Psoas muscle (tissue), 8 donors: Measurements from ENCODE around the gene KCND3. TPM values are rescaled to one million over a fixed set of nuclear protein-coding genes. Genes with fewer than 3 reads are reported as not detected.
A peak's percentile ranks its signal among the peaks of the same experiment; 100 is the strongest.

Source experiments
- ATAC-seq, 4 donors: fragments of 200-7000 bp; cut with Tn5 transposase; one replicate each; pipeline ENCODE4 v1.9.1; 2020; ENCODE audit warnings: moderate library complexity in 3 of 4, mild to moderate bottlenecking in 2 of 4
- DNase-seq, 2 donors: peaks; one replicate each; pipeline ENCODE4 v3.0.0-alpha.2; 2020
- H3K27ac ChIP-seq: fragments of 200-600 bp; one replicate; pipeline ENCODE4 v1.8.0; 2022
- H3K27me3 ChIP-seq, 3 donors: fragments of 200-600 bp in 1 of 3; one replicate each; pipeline versions ENCODE4 v1.6.1 to v1.8.0; 2013 to 2022; ENCODE audit warnings: low read length in 2 of 3, mild to moderate bottlenecking in 2 of 3, moderate library complexity in 1 of 3; ENCODE audit not compliant: insufficient read depth in 3 of 3
- H3K36me3 ChIP-seq, 2 donors: fragments of 200-600 bp in 1 of 2; one replicate each; pipeline versions ENCODE4 v1.6.1 to v1.8.0; 2013 to 2022; ENCODE audit warnings: low read depth in 1 of 2, mild to moderate bottlenecking in 1 of 2, moderate library complexity in 1 of 2; ENCODE audit not compliant: insufficient read depth in 1 of 2
- H3K4me1 ChIP-seq: fragments of 200-600 bp; one replicate; pipeline ENCODE4 v1.8.0; 2022
- H3K4me3 ChIP-seq: fragments of 200-600 bp; one replicate; pipeline ENCODE4 v1.8.0; 2022; ENCODE audit warnings: mild to moderate bottlenecking
- H3K9me3 ChIP-seq: fragments of 200-600 bp; one replicate; pipeline ENCODE4 v1.8.0; 2022
- CTCF ChIP-seq: fragments of 200-600 bp; IDR thresholded peaks from one replicate; pipeline ENCODE4 v1.8.0; 2022; ENCODE audit warnings: antibody characterized with exemption
- WGBS, 3 donors: extraction: QIAGEN DNeasy Blood & Tissue Kit; methylation state at CpG; one replicate each; pipeline versions ENCODE4 v1.1.6 to v1.1.7; 2013; 5-methylcytosine and 5-hydroxymethylcytosine counted together
- intact Hi-C, 2 donors: fragments of 100-400 bp; cut with DNase I; formaldehyde crosslinking; loops; one replicate each; pipeline versions ENCODE4 v1.11.0 to v1.14.2; 2022
- polyA plus RNA-seq, 3 donors: library from polyadenylated mRNA; stranded (reverse); fragments of 200-250 nt; gene quantifications; one replicate each; pipeline ENCODE4 v1.2.3, GENCODE V29; 2013
- total RNA-seq, 4 donors: library from RNA; stranded (reverse); fragmentation: NEBNext Ultra II Directional in 2 of 4; extraction: Animal tissue kit (Norgen Biotek cat#: 25700) in 2 of 4; gene quantifications; one replicate each; pipeline versions ENCODE4 v1.2.1 to v1.2.4, GENCODE V29; 2021 to 2023
- donor health status: healthy with polysubstance abuse.
- donor health status: DM: no; HTN: no; CAD: no; lungs with moderate emphysema.
- donor health status: Bipolar disorder and iron deficiency.
- donor health status: healthy.
- donor health status: DM: yes; HTN: yes; CAD: no.
- donor health status: DM: no; HTN: no; CAD: no.
- donor health status: DM: no; HTN: no; CAD: no.
- donor health status: DM: yes; HTN: yes; CAD: no.

Gene KCND3
- total and polyA plus RNA-seq, 7 donors: 0.53 to 4.1 (median 1.3) TPM

DNA sequence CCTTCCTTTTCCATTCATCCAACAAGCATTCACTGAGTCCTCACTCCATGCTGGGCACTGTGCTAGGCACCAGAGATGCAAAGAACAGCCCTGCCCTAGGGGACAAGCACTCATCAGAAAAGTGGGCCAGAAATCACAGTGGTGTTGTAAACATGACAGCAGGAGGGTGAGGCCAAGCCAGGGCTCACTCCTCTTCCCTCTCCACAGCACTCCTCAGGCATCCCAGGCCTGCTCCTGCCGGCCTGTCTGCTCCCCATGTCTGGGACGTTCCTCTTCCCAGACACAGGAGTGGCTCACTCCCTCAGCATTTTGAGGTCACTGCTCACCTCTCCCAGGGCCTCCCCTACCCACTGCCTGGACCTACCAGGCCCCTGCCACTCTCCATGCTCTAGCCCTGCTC, 61.8 kb downstream of the KCND3 start:
- ATAC-seq (no peak), DNase-seq (no peak)
- intact Hi-C loops: no loop called here
- Histone ChIP-seq H3K36me3 (no peaks in the 10 kb centered on the region), H3K27me3 (no peaks in the 10 kb centered on the region), H3K4me3 (no peak overlapping the region), H3K4me1 (peaks cover 5% of the 10 kb centered on the region), H3K9me3 (no peaks in the 10 kb centered on the region), H3K27ac (no peak overlapping the region)
- no peak for TF ChIP-seq CTCF
- WGBS, 3 donors: 58 to 82% (median 78%) methylated on average over 2 of the region's 2 CpGs

DNA sequence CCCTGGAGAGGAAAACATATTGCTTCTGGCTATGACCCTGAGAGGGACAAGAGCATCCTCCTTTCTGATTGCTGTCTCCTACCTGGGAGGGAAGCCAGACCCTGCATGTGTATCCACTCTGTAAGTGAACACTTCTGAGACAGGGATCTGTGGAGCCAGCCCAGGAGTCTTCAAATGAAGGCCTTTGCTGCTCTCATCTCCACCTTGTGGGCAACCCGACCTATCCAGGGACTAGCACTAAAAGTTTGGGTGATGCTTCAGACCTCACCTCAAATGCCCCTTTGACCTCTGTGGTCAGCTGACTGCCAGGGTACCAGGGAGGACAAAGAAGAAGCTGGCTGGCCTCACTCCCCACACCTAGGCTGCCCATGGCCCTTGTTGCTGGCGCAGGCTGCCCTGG, 64.7 kb downstream of the KCND3 start:
- DNase-seq: no peak
- TF ChIP-seq CTCF: no peak
- H3K27ac ChIP-seq: no peak overlapping the region
- H3K9me3 ChIP-seq: no peaks in the 10 kb centered on the region
- no peak overlapping the region for H3K4me3 ChIP-seq
- no peaks in the 10 kb centered on the region for H3K27me3 ChIP-seq
- ATAC-seq: no peak
- WGBS, 3 donors: 75 to 90% (median 82%) methylated on average over 2 of the region's 2 CpGs
- intact Hi-C loops: no loop called here
- H3K36me3 ChIP-seq: no peaks in the 10 kb centered on the region
- H3K4me1 ChIP-seq: peaks cover 18% of the 10 kb centered on the region

DNA sequence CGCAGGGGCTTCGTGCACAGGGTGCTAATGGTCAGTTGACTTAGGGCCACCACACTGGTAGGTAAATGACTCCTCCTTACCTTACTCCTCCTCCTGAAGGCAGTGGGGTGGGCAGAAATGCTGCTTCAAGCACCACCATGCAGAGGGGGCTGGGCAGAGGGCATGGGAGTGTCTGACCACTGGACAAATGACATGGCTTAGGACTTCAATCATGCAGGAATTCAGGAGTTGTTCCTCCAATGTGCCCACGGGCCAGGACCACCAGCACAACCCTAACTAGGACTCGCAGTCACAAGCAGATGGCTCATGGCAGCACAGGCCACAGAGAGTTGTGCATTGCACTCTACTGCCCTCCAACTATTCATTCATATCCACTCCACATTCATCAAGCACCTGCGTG, 65.7 kb downstream of the KCND3 start:
- intact Hi-C loops: no loop called here
- Histone ChIP-seq H3K4me1 (peaks cover 21% of the 10 kb centered on the region), H3K27me3 (no peaks in the 10 kb centered on the region), H3K36me3 (no peaks in the 10 kb centered on the region), H3K9me3 (no peaks in the 10 kb centered on the region), H3K4me3 (no peak overlapping the region), H3K27ac (no peak overlapping the region)
- TF ChIP-seq CTCF: no peak
- ATAC-seq: no peak
- no peak for DNase-seq
- 92 to 95% (median 92%) methylated on average over 5 of the region's 5 CpGs for WGBS, 3 donors

- ATAC-seq (no peak), DNase-seq (no peak)
- H3K27ac ChIP-seq: no peak overlapping the region
- 84 to 90% (median 89%) methylated on average over 6 of the region's 6 CpGs for WGBS, 3 donors
- H3K27me3 ChIP-seq: no peaks in the 10 kb centered on the region
- H3K36me3 ChIP-seq: no peaks in the 10 kb centered on the region
- H3K4me1 ChIP-seq: peaks cover 20% of the 10 kb centered on the region
- no peaks in the 10 kb centered on the region for H3K9me3 ChIP-seq
- no peak for TF ChIP-seq CTCF
- intact Hi-C loops: no loop called here
- H3K4me3 ChIP-seq: no peak overlapping the region
Measured at GRCh38 chr1:111921948-111922347, 67.5 kb downstream of the KCND3 start.

GRCh38 chr1:111920221-111921024, 69.0 kb downstream of the KCND3 start:
- DNase-seq: peak in 1 of 2 donors; percentile 53

More at GRCh38 chr1:111920221-111921024, 69.0 kb downstream of the KCND3 start:
- Histone ChIP-seq H3K27me3 (no peaks in the 10 kb centered on the region), H3K4me1 (peaks cover 16% of the 10 kb centered on the region), H3K9me3 (no peaks in the 10 kb centered on the region), H3K27ac (peak overlapping the region; percentile 76), H3K4me3 (peak overlapping the region; percentile 23), H3K36me3 (no peaks in the 10 kb centered on the region)
- intact Hi-C loops: no loop called here
- peak; percentile 88 to 97 (median 92) for ATAC-seq
- TF ChIP-seq CTCF: no peak
- WGBS, 3 donors: 13 to 33% (median 20%) methylated on average over 11 of the region's 11 CpGs
